Ascending aorta (tissue), 2 donors: ENCODE results near the gene ZACN. TPM values are rescaled to one million over a fixed set of nuclear protein-coding genes. Genes with fewer than 3 reads are reported as not detected.

Experiments used
- DNase-seq, 2 donors: peaks; one replicate each; pipeline ENCODE4 v3.0.0-alpha.2; 2019; ENCODE audit warnings: low spot score in 2 of 2
- H3K27ac ChIP-seq, 2 donors: fragments of 200-600 bp; sonication (generic); one replicate each; pipeline ENCODE4 v1.5.1; 2016 to 2017; ENCODE audit warnings: mild to moderate bottlenecking in 1 of 2
- H3K27me3 ChIP-seq: fragments of 200-600 bp; sonication (generic); one replicate; pipeline ENCODE4 v1.5.1; 2017
- H3K36me3 ChIP-seq, 2 donors: fragments of 200-600 bp; sonication (generic); one replicate each; pipeline ENCODE4 v1.5.1; 2016
- H3K4me1 ChIP-seq, 2 donors: fragments of 200-600 bp; sonication (generic); one replicate each; pipeline ENCODE4 v1.5.1; 2016 to 2017; ENCODE audit warnings: mild to moderate bottlenecking in 1 of 2
- H3K4me3 ChIP-seq, 2 donors: fragments of 200-600 bp; sonication (generic); one replicate each; pipeline ENCODE4 v1.5.1; 2016 to 2017; ENCODE audit warnings: mild to moderate bottlenecking in 1 of 2
- H3K9me3 ChIP-seq, 2 donors: fragments of 200-600 bp; sonication (generic); one replicate each; pipeline ENCODE4 v1.5.1; 2016
- CTCF ChIP-seq, 3 experiments: fragments of 200-600 bp in 2 of 3; fragments of 450-650 bp in 1 of 3; sonication (generic) in 2 of 3; IDR thresholded peaks; one replicate each; pipeline ENCODE4 v1.5.1; 2016 to 2019; ENCODE audit warnings: antibody characterized with exemption in 3 of 3, mild to moderate bottlenecking in 1 of 3, moderate library complexity in 1 of 3
- intact Hi-C: fragments of 100-400 bp; cut with DNase I; formaldehyde crosslinking; loops from one replicate; pipeline ENCODE4 v1.15.1; 2023
- total RNA-seq: library from RNA; depleted of rRNA; stranded (reverse); fragments of >200 nt; gene quantifications from one replicate; pipeline ENCODE4 v1.1.0, GENCODE V29; 2016

The ZACN gene
- total RNA-seq, 1 donor from 2014 or later = not detected

- no peaks in the 10 kb centered on the region for H3K27me3 ChIP-seq
- peaks cover 98 to 99% of the 10 kb centered on the region in 2 donors for H3K36me3 ChIP-seq
- intact Hi-C loops = no loop called here
- no peak overlapping the region for H3K27ac ChIP-seq
- no peak for DNase-seq
- no peak overlapping the region for H3K4me3 ChIP-seq
- H3K9me3 ChIP-seq = no peaks in the 10 kb centered on the region
- H3K4me1 ChIP-seq = no peaks in the 10 kb centered on the region
- TF ChIP-seq CTCF (IDR thresholded peaks at IDR 0.05) = no peak
These were observed 32.9 kb upstream of the ZACN start for GRCh38 chr17:76046064-76046463.

GRCh38 chr17:76048025-76048605 lies 30.9 kb upstream of the ZACN start:
- Histone ChIP-seq H3K9me3 (no peaks in the 10 kb centered on the region), H3K27ac (no peak overlapping the region), H3K4me1 (no peaks in the 10 kb centered on the region), H3K36me3 (peaks cover 91 to 96% of the 10 kb centered on the region in 2 donors), H3K27me3 (no peaks in the 10 kb centered on the region), H3K4me3 (no peak overlapping the region)
- intact Hi-C loops = no loop called here
- TF ChIP-seq CTCF (IDR thresholded peaks at IDR 0.05) = no peak
- DNase-seq = no peak

GRCh38 chr17:76048711-76049110 lies 30.3 kb upstream of the ZACN start:
- no peaks in the 10 kb centered on the region for H3K4me1 ChIP-seq
- intact Hi-C loops = no loop called here
- peaks cover 91 to 94% of the 10 kb centered on the region in 2 donors for H3K36me3 ChIP-seq
- TF ChIP-seq CTCF (IDR thresholded peaks at IDR 0.05) = no peak
- DNase-seq = no peak
- no peak overlapping the region for H3K4me3 ChIP-seq
- no peak overlapping the region for H3K27ac ChIP-seq
- H3K27me3 ChIP-seq = no peaks in the 10 kb centered on the region
- no peaks in the 10 kb centered on the region for H3K9me3 ChIP-seq

- Histone ChIP-seq H3K4me1 (no peaks in the 10 kb centered on the region), H3K9me3 (no peaks in the 10 kb centered on the region), H3K36me3 (peaks cover 90 to 94% of the 10 kb centered on the region in 2 donors), H3K27ac (no peak overlapping the region), H3K4me3 (no peak overlapping the region), H3K27me3 (no peaks in the 10 kb centered on the region)
- DNase-seq = no peak
- no peak for TF ChIP-seq CTCF (IDR thresholded peaks at IDR 0.05)
- intact Hi-C loops = no loop called here
These were observed 29.7 kb upstream of the ZACN start for GRCh38 chr17:76049239-76049638.

- no peaks in the 10 kb centered on the region for H3K9me3 ChIP-seq
- H3K4me3 ChIP-seq = no peak overlapping the region
- no peak for DNase-seq
- no peaks in the 10 kb centered on the region for H3K4me1 ChIP-seq
- H3K27ac ChIP-seq = no peak overlapping the region
- intact Hi-C loops = no loop called here
- no peak for TF ChIP-seq CTCF (IDR thresholded peaks at IDR 0.05)
- H3K36me3 ChIP-seq = peaks cover 90 to 92% of the 10 kb centered on the region in 2 donors
- no peaks in the 10 kb centered on the region for H3K27me3 ChIP-seq
These were observed 29.0 kb upstream of the ZACN start for GRCh38 chr17:76049836-76050537.
